ENCODE results near the gene NRCAM.

Gene NRCAM

DNA sequence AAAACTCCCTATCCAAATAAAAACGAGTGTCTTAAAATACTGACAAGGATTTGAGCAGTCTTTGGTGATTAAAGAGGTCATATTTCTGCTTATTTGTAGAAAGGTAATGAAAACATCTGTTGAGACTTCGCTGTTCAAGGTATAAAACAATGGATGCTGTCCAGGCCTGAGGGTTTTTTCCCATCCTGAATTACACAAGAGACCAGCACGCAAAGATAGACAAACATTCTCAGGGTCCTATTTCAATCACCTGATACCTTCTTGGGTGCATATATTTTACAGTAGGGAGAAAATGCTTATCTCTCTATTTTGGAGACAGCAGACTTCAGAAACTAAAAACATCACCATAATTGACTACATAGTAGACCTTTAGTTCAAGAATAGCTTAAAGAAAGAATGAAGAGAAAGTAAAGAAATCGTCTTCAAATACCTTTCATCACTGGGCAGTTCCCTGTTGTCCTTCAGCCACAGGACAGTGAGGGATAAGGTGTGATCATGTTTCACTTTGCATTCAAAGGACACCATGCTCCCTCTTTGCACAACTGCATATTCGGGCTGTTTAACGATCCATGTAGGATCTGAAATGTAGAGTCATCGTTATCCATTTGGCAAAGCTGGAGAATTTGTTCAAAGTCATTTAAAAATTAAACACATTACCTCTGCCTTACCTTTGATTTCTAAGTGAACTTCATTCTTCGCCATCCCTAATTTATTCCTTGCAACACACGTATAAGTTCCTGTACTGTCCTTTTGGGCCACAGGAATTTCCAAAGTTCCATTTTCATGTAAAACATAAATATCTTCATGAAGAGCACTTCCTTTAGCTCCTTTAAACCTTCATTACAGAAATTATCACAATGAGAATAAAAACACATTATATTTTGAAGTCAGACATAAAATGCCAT lies 262.4 kb downstream of the NRCAM start:
- peak; percentile 59 for DNase-seq

DNA sequence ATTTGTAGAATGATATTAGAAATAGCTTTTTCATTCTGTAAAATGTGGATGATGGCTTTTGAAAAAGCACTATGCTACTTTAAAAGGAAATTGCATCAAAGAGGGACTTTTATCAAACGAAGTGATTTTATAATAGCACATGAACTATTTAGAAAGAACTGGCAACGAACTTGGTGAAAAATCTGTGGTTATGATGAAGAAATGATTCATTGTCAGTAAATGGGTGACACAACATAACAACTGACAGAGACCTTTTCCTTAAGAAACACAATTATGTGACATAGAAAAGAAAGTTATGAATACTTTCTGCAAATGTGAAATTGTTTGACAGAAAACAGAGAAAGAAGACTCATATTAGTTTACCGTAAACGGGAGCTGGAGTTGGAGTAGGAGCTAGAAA lies 265.3 kb downstream of the NRCAM start:
- no peak for DNase-seq

DNA sequence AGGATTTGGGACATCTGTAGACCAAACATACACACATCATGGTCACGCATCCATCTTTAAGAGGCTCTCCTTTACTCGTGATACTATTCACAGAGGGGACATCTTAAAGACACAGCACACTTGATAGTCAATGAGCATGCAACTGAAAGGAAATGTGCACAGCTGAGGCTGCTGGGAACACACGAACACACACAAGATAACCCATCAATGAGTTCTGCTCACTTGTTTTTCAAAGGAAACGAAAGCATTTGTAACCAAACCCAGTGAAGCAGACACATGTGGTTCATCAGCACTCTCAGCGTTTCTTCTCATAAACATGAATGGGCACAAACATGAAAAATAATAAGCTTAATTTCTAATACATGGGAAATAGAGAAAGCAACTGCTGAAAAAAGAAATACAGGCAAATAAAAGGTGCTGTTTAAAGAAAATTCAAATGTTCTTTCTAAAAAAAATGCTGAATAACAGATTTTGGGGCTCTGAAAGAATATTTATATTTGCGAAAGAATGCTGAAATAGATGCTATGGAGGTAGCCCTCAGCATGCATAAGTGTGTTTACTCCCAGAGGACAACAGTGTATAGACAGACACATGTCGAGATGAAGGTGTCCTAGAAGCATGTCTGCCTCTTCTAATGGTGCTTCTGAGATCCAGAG lies 266.4 kb downstream of the NRCAM start:
- no peak for DNase-seq

- no peak for DNase-seq
Measured at GRCh38 chr7:108188724-108189123, 267.5 kb downstream of the NRCAM start.

DNA sequence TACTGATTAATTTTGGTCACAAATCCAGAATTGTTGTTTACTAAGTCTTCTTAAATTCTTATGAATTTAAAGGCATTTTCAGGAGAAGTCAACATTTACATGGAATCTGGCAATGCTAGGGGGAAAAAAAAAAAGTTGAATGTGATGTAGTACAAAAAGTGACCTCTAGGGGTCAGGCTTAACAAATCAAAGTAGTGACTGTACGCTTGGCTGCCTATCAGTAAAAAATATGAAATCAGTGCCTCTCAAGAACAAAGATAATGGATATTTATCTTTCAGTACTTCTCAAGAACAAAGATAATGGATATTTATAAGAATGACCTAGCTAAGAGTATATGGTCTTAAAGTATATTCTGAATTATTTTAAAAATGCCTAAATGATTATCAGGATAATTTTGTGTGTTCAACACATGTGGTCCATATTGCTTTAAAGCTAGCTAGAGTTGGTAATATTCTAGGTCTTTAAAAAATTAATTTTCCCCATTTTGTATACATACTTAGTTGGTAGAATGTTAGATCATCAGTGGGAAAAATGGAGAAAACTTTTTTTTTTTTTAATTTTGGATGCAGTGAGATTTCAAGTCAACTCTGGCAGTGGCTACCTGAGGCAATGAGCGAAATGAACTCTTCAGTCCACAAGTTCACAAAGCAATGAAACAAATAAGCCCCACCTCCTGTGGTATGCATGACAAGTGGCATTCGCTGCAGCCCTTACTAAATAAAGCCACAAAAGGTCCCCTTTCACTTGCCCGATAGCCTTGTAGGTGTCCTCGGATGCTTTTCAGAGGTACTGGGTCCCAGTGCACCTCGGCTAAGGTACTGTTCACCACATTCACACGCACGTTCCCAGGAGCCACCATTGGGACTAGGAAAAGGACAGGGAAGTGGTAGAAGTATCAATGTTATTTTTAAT lies 274.9 kb downstream of the NRCAM start:
- DNase-seq, result peak; percentile 21

GRCh38 chr7:108178398-108178797 lies 277.8 kb downstream of the NRCAM start:
- peak; percentile 53 for DNase-seq

DNA sequence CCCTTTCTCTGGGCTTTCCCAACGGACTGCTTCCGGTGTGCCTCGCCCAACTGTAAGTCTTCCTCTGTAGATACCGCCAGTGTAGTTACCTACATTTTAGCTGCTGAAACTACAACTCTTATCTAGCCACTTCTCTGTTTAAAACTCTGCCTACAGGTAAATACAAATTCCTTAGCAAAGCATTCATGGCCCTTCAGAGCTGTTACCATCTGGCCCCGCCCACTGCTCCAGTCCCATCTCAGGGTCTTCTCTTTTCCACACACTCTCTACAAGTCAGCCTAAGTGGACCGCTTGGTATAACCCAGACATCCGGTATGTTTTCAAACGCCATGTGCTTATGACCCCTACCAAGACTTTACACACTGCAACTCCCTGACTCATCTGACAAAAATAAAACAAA lies 285.1 kb downstream of the NRCAM start:
- DNase-seq, result no peak

DNA sequence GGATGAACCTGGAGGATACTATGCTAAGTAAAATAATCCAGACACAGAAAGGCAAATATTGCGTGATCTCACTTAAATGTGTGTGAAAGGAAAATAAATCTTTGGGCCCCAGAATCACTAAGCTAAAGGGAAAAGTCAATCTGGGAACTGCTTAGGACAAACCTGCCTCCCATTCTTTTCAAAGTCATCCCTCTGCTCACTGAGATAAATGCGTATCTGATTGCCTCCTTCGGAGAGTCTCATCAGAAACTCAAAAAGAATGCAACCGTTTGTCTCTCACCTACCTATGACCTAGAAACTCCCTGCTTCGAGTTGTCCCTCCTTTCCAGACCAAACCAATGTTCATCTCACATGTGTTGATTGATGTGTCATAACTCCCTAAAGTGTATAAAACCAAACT lies 286.0 kb downstream of the NRCAM start:
- no peak for DNase-seq

- no peak for DNase-seq
Measured at GRCh38 chr7:108167460-108167859, 288.8 kb downstream of the NRCAM start.

DNA sequence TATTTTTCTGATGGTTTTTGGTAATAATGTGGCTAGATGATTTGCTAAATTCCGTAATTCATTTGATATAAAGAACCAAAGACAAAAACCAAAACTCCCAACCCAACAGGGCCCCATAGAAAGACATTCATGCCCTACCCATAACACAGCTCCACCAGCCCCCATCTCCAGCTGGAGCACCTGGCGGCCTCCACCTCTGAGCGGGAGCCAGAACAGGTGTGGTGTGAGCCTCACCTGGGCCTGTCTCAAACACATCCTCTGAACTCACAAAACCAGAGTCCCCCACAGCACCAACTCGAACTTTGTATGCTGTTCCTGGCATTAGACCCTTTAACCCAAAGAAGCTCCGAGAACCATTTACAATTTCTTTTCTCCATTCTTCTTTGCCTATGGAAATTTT lies 289.5 kb downstream of the NRCAM start:
- DNase-seq, result no peak

DNA sequence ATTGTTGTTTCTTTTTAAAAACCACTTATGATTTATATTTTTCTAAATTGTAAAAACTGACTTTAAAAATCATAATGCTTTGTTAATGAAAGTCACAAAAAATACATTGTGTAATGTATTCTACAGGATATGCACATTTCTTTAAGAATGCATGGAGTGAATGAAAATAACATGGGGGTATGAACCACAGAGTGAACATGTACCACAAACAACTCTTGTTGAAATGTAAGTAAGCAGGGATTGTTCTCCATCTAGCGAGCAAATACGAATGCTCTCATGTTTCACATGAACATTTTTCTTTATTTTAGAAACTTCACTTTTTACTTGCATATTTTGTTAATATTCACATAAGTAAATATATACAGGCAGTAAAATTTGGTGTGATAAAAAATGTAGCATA lies 290.5 kb downstream of the NRCAM start:
- no peak for DNase-seq

GRCh38 chr7:108164946-108165345 lies 291.3 kb downstream of the NRCAM start:
- DNase-seq, result no peak

- DNase-seq, result no peak
Measured at GRCh38 chr7:108164342-108164741, 291.9 kb downstream of the NRCAM start.

GRCh38 chr7:108158776-108159175 lies 297.5 kb downstream of the NRCAM start:
- no peak for DNase-seq

GRCh38 chr7:108157606-108158335 lies 298.5 kb downstream of the NRCAM start:
- no peak for DNase-seq

DNA sequence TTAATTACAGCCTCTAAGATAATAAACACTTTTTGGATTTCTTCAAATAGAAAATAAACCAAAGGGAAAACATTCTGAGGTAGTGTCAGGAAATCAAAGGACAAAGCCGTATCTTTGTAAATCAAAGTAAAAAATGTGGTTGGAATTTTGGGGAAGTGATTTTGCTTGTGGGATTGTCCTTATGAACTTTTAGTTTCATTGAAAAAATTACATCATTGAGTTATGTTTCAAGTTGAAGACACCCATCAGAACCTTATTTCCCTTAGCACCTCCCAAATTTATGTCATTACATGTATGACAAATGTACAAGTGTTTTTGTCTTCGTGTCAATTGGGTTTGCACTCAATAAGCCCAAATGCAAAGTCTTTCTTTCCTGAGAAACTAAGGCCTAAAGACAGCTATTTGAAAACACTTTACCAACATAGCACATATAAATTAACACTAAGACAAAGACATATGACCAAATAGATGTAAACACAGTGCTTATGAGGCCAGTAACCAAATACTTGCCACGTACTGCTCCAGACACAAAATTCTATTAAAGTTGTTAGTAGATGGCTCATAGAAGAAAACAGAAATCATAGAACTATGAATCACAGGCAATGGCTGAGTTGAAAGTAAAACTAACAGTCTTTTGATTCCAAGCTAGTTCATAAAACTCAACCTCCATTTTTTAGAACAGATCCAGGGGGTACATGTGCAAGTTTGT lies 299.2 kb downstream of the NRCAM start:
- DNase-seq, result no peak

GRCh38 chr7:108152198-108152597 lies 304.0 kb downstream of the NRCAM start:
- DNase-seq, result no peak

- no peak for DNase-seq
Measured at GRCh38 chr7:108149908-108150307, 306.3 kb downstream of the NRCAM start.

- no peak for DNase-seq
Measured at GRCh38 chr7:108149119-108149518, 307.1 kb downstream of the NRCAM start.

- peak; percentile 95 for DNase-seq
Measured at GRCh38 chr7:108147031-108147563, 309.1 kb downstream of the NRCAM start.

DNA sequence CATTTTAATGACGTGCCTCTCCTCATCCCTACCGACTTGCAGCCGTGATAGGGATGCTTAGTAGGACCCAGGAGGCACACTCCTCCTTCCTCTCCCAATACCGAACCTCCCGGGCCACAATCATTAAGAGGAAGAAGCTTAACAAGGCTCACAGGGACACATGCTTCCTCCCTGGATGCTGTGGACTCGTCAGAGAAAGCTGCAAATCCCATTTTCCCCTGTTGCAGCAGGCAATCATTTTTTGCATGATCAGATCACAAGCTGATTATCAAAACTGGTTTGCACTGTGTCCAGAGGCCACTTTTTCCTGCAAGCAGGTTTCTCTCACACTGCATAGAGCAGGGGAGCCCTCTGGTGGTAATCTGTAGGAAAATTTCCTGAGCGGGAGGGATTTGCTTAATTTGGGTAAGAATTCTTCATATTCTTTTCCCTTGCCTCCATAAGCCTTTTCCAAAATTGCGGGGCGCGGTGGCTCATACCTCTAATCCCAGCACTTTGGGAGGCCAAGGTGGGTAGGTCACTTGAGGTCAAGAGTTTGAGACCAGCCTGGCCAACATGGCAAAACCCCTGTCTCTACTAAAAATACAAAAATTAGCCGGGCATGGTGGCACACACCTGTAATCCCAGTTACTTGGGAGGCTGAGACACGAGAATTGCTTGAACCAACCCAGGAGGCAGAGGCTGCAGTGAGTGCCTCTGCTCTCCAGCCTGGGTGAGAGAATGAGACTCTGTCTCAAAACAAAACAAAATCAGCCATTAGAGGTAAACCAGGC lies 310.0 kb downstream of the NRCAM start:
- DNase-seq, result peak; percentile 59

All from NCI-H2171 (cell line).